ENCODE data around the gene KLF11. TPM values are rescaled to one million over a fixed set of nuclear protein-coding genes. Genes with fewer than 3 reads are reported as not detected.
A peak's percentile ranks its signal among the peaks of the same experiment; 100 is the strongest.

KLF11 gene
- total and polyA plus RNA-seq, 2 of the 8 experiments (the other 6 are each of a cell fraction or from before 2014, with no cell fraction given) = 6.4 to 10.1 TPM

DNA sequence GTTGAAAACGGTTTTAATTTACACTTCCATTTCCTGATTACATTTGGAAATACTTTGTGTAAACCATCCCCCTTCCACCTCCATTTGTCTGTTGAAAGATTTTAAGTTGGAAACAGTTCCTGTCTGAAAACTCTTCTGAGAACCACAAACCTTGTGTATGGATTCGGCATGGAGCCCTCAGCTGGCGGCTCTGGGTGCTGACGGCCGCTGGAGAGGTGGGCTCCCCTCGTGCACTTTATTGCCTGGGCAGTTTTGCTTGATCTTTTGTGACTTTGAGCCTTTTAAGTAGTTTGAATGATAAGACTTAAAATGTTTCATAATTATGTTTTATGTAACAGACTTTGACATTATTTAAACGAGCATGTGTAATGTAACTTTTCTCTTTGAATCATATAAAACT lies 11.1 kb downstream of the KLF11 start:
- Histone ChIP-seq H3K23ac (ENCODE audit: insufficient read length) (no peak overlapping the region), H4K20me1 (replicated peaks in 1 of 2; ENCODE audit: control insufficient read depth in 1 of 2, insufficient read depth in 2 of 2, low read length in 2 of 2) (no peaks in the 10 kb centered on the region), H3K79me1 (ENCODE audit: low read depth, low read length) (no peaks in the 10 kb centered on the region), H3K27me3 (replicated peaks in 1 of 4; ENCODE audit: control insufficient read depth in 3 of 4, extremely low read depth in 1 of 4, insufficient read depth in 3 of 4, low read length in 3 of 4) (no peaks in the 10 kb centered on the region), H2BK20ac (ENCODE audit: low read length) (no peak overlapping the region), H4K8ac (ENCODE audit: extremely low read depth, insufficient read depth, low read length) (no peak overlapping the region; the same call in 1 of the 2 replicates), H3K56ac (replicated peaks; ENCODE audit: insufficient read length, low read depth, low read length) (no peak overlapping the region), H3K27ac (ENCODE audit: low read depth, low read length) (no peak overlapping the region), H2BK5ac (ENCODE audit: low read depth, low read length) (no peak overlapping the region), H3K4ac (replicated peaks; ENCODE audit: insufficient read length, low read depth, low read length) (no peak overlapping the region), H3K23me2 (ENCODE audit: low read depth, low read length) (peaks cover 3% of the 10 kb centered on the region; the same call in 1 of the 2 replicates), H3K79me2 (ENCODE audit: control insufficient read depth in 1 of 2, insufficient read depth in 2 of 2, low read length in 2 of 2) (no peaks in the 10 kb centered on the region), H3K9me3 (ENCODE audit: insufficient read depth in 2 of 2, low read depth in 1 of 2, low read length in 1 of 2) (no peaks in the 10 kb centered on the region), H2BK15ac (ENCODE audit: low read length) (no peak overlapping the region), H3K4me2 (ENCODE audit: insufficient read depth in 1 of 2, low read depth in 2 of 2, low read length in 2 of 2) (no peak overlapping the region), H3K9ac (replicated peaks in 1 of 4; ENCODE audit: extremely low read depth in 1 of 4, low read depth in 3 of 4, low read length in 3 of 4) (no peak overlapping the region), H2BK120ac (replicated peaks; ENCODE audit: low read depth, low read length) (no peak overlapping the region), H4K91ac (replicated peaks; ENCODE audit: insufficient read length, low read length) (no peak overlapping the region), H3K18ac (ENCODE audit: extremely low read depth, low read length) (no peak overlapping the region), H2BK12ac (ENCODE audit: low read depth, low read length) (no peak overlapping the region), H2AK5ac (ENCODE audit: low read depth, low read length) (no peak overlapping the region), H3K4me1 (replicated peaks in 1 of 4; ENCODE audit: control insufficient read depth in 3 of 4, insufficient read depth in 4 of 4, low read length in 3 of 4) (peaks cover 0 to 16% (median 2%) of the 10 kb centered on the region in 4 experiments; a peak in 3 of 7 replicates), H3K14ac (ENCODE audit: insufficient read length) (no peak overlapping the region), H3K4me3 (ENCODE audit: extremely low read depth in 1 of 4, insufficient read depth in 2 of 4, low read depth in 3 of 4, low read length in 4 of 4) (no peak overlapping the region), H2AFZ (ENCODE audit: low read length) (no peak overlapping the region), H3K36me3 (ENCODE audit: control insufficient read depth in 2 of 4, insufficient read depth in 4 of 4, low read length in 3 of 4) (peaks cover 0 to 18% (median 0%) of the 10 kb centered on the region in 4 experiments; a peak in 2 of 8 replicates), H4K5ac (ENCODE audit: insufficient read length, low read depth, low read length) (no peak overlapping the region)
- CTCF ChIA-PET (ENCODE audit: partially characterized antibody) = interaction anchor here (0.6 to 1.1 kb wide), 3 partner anchors 17 to 240 kb away, joined by 3 to 4 read pairs (median 3); no protein-coding TSS in a partner anchor
- DNase-seq (ENCODE audit: low read depth in 1 of 2, low spot score in 2 of 2) (no peak), FAIRE-seq (no peak)
- 86% methylated on average over 7 of the region's 7 CpGs; no CpG with 5 or more reads in 1 of the 2 experiments for WGBS, 2 experiments (ENCODE audit: extremely low coverage in 1 of 2, insufficient coverage in 1 of 2, insufficient read length in 1 of 2, insufficient replicate concordance in 2 of 2, low coverage in 1 of 2, low lambda C conversion rate in 2 of 2, missing lambda C conversion rate in 1 of 2)
- POLR2A ChIA-PET (ENCODE audit: partially characterized antibody) = interaction anchor here (1.6 kb wide), 1 partner anchor 8 kb away, joined by 4 read pairs; no protein-coding TSS in a partner anchor
- TF ChIP-seq RAD21 (IDR thresholded peaks at IDR 0.05 in 1 of 2, conservative IDR thresholded peaks at IDR 0.05 in 1 of 2; ENCODE audit: low read depth in 2 of 2, low read length in 2 of 2) (peak in 1 of 2 experiments; percentile 15; a peak in 1 of 4 replicates), SUZ12 (IDR thresholded peaks at IDR 0.05; ENCODE audit: low read length) (no peak)
